ENCODE data around the gene FBXO42.

GRCh38 chr1:16237343-16237830 lies 114.9 kb downstream of the FBXO42 start:
- TF ChIP-seq POU2F2 (IDR thresholded peaks at IDR 0.05; ENCODE audit: low read depth, low read length) (no peak), POLR2A (IDR thresholded peaks at IDR 0.05; ENCODE audit: low read depth, low read length) (peak; percentile 49; the same call in 1 of the 2 replicates), SPI1 (IDR thresholded peaks at IDR 0.05; ENCODE audit: low read depth, low read length) (no peak), TAF1 (IDR thresholded peaks at IDR 0.05; ENCODE audit: low read depth, low read length) (no peak), POLR2AphosphoS5 (IDR thresholded peaks at IDR 0.05; ENCODE audit: low read depth, low read length) (no peak), PAX5 (IDR thresholded peaks at IDR 0.05; ENCODE audit: insufficient read depth, low read length, severe bottlenecking) (no peak)
